Heart right ventricle (tissue), 16 donors: Measurements from ENCODE around the gene SLC25A28. TPM values are rescaled to one million over a fixed set of nuclear protein-coding genes. Genes with fewer than 3 reads are reported as not detected.

ENCODE experiments used
- ATAC-seq, 8 donors: fragments of 200-7000 bp; cut with Tn5 transposase; one replicate each; pipeline ENCODE4 v1.9.1; 2020; ENCODE audit warnings: mild to moderate bottlenecking in 8 of 8, moderate library complexity in 8 of 8, moderate number of reproducible peaks in 1 of 8
- DNase-seq, 2 donors: peaks; one replicate each; pipeline ENCODE4 v3.0.0-alpha.2; 2020
- H3K27ac ChIP-seq, 10 donors: fragments of 200-600 bp; sonication (generic) in 2 of 10; one replicate each; pipeline versions ENCODE4 v1.5.0 to v1.8.0; 2020 to 2022; ENCODE audit warnings: mild to moderate bottlenecking in 3 of 10
- H3K27me3 ChIP-seq, 7 donors: fragments of 200-600 bp; one replicate each; pipeline ENCODE4 v1.8.0; 2021 to 2022; ENCODE audit warnings: mild to moderate bottlenecking in 2 of 7
- H3K36me3 ChIP-seq, 9 donors: fragments of 200-600 bp; sonication (generic) in 1 of 9; one replicate each; pipeline versions ENCODE4 v1.5.0 to v1.8.0; 2020 to 2022; ENCODE audit warnings: mild to moderate bottlenecking in 2 of 9
- H3K4me1 ChIP-seq, 9 donors: fragments of 200-600 bp; sonication (generic) in 1 of 9; one replicate each; pipeline versions ENCODE4 v1.5.0 to v1.8.0; 2020 to 2022; ENCODE audit warnings: mild to moderate bottlenecking in 4 of 9
- H3K4me3 ChIP-seq, 10 donors: fragments of 200-600 bp; sonication (generic) in 2 of 10; one replicate each; pipeline versions ENCODE4 v1.5.0 to v1.8.0; 2020 to 2022; ENCODE audit warnings: mild to moderate bottlenecking in 7 of 10, moderate library complexity in 2 of 10
- H3K9me3 ChIP-seq, 11 donors: fragments of 200-600 bp in 10 of 11; sonication (generic) in 2 of 11; one replicate each; pipeline versions ENCODE4 v1.5.0 to v1.8.0; 2013 to 2022; ENCODE audit warnings: mild to moderate bottlenecking in 2 of 11, control low read depth in 1 of 11, moderate library complexity in 1 of 11
- CTCF ChIP-seq, 9 donors: fragments of 200-600 bp; sonication (generic) in 2 of 9; IDR thresholded peaks; one replicate each; pipeline versions ENCODE4 v1.5.0 to v1.8.0; 2021 to 2022; ENCODE audit warnings: antibody characterized with exemption in 9 of 9, mild to moderate bottlenecking in 5 of 9, moderate library complexity in 1 of 9
- whole genome bisulfite sequencing, 2 donors: extraction: QIAGEN DNeasy Blood & Tissue Kit; methylation state at CpG; one replicate each; pipeline ENCODE4 v1.1.7; 2013; ENCODE audit warnings: inconsistent platforms in 1 of 2; 5-methylcytosine and 5-hydroxymethylcytosine counted together
- intact Hi-C, 10 donors: fragments of 100-400 bp; cut with DNase I; formaldehyde crosslinking; loops; one replicate each; pipeline versions ENCODE4 v1.11.1 to v1.14.2; 2022
- polyA plus RNA-seq, 2 donors: library from polyadenylated mRNA; stranded (reverse); fragments of 200-250 nt; gene quantifications; one replicate each; pipeline ENCODE4 v1.2.3, GENCODE V29; 2013
- total RNA-seq, 10 donors: library from RNA; stranded (reverse); fragmentation: NEBNext Ultra II Directional in 3 of 10; extraction: Animal tissue kit (Norgen Biotek cat#: 25700) in 3 of 10; gene quantifications; one replicate each; pipeline versions ENCODE4 v1.2.1 to v1.2.4, GENCODE V29; 2021 to 2023
- donor health status: Arrhythmogenic right ventricular cardiomyopathy.
- donor health status: ischemic (EF 13 %, LVEDD 7.1; RV severe dilation, severe dysfunction).
- donor health status: healthy with polysubstance abuse.
- donor health status: DM: no; HTN: yes; CAD: no.
- donor health status: DM: no; HTN: no; CAD: no.
- donor health status: ischemic (EF 25% LVEDD 6.9; RV normal size, moderate dysfunction).
- donor health status: ischemic (EF 25% LVEDD 5.7; RV mildly dilated, moderate dysfunction).
- donor health status: healthy.
- donor health status: DM: yes; HTN: yes; CAD: no.
- donor health status: Ischemic cardiomyopathy.
- donor health status: ischemic (EF 35%, LVEDD 5.7; RV mildly dilated, moderate dysfunction).
- donor health status: nonischemic (EF 11% LVEDD 7.7; RV severe dilation, severe dysfunction).
- donor health status: DM: yes; HTN: yes; CAD: no.
- donor health status: PGD.
- donor health status: ischemic (EF 29% LVEDD 5.4; RV normal size, mild dysfunction).
- donor health status: nonischemic (EF 23%, LVEDD 6.1; RV moderate dilation, normal function).

SLC25A28 gene
- total and polyA plus RNA-seq, 12 donors = 21.2 to 116 (median 32.1) TPM

- Histone ChIP-seq H3K27me3 (no peaks in the 10 kb centered on the region), H3K4me3 (no peak overlapping the region), H3K4me1 (peaks cover 0 to 21% (median 10%) of the 10 kb centered on the region in 9 donors), H3K27ac (peak overlapping the region in 1 of 10 donors; percentile 12), H3K36me3 (peaks cover 0 to 74% (median 21%) of the 10 kb centered on the region in 9 donors), H3K9me3 (no peaks in the 10 kb centered on the region)
- 69 to 70% methylated on average over 4 of the region's 4 CpGs for WGBS, 2 donors
- ATAC-seq (no peak), DNase-seq (no peak)
- no peak for TF ChIP-seq CTCF (IDR thresholded peaks at IDR 0.05)
- intact Hi-C loops = loop anchor here in 5 of 10 donors (2.0 to 10.0 kb wide), 5 partner anchors 174 to 221 kb away; partner anchors contain the start of gene GOT1 (in 2 of the 5)
Measured at GRCh38 chr10:99611326-99611725, 8.9 kb downstream of the SLC25A28 start.

- no peaks in the 10 kb centered on the region for H3K27me3 ChIP-seq
- H3K4me3 ChIP-seq = no peak overlapping the region
- intact Hi-C loops = loop anchor here in 5 of 10 donors (2.0 to 10.0 kb wide), 5 partner anchors 173 to 219 kb away; partner anchors contain the start of gene GOT1 (in 2 of the 5)
- 90 to 93% methylated on average over 3 of the region's 3 CpGs for WGBS, 2 donors
- no peaks in the 10 kb centered on the region for H3K9me3 ChIP-seq
- TF ChIP-seq CTCF (IDR thresholded peaks at IDR 0.05) = no peak
- H3K36me3 ChIP-seq = peaks cover 0 to 66% (median 21%) of the 10 kb centered on the region in 9 donors
- no peak overlapping the region for H3K27ac ChIP-seq
- no peak for ATAC-seq
- DNase-seq = no peak
- peaks cover 0 to 10% (median 0%) of the 10 kb centered on the region in 9 donors for H3K4me1 ChIP-seq
Measured at GRCh38 chr10:99610221-99610620, 10.0 kb downstream of the SLC25A28 start.

- no peak overlapping the region for H3K4me3 ChIP-seq
- WGBS, 2 donors = 99 to 100% methylated on average over 2 of the region's 2 CpGs
- TF ChIP-seq CTCF (IDR thresholded peaks at IDR 0.05) = no peak
- no peaks in the 10 kb centered on the region for H3K27me3 ChIP-seq
- H3K9me3 ChIP-seq = no peaks in the 10 kb centered on the region
- peaks cover 0 to 55% (median 21%) of the 10 kb centered on the region in 9 donors for H3K36me3 ChIP-seq
- H3K27ac ChIP-seq = no peak overlapping the region
- DNase-seq (no peak), ATAC-seq (no peak)
- intact Hi-C loops = no loop called here
- H3K4me1 ChIP-seq = peaks cover 0 to 5% (median 0%) of the 10 kb centered on the region in 9 donors
Measured at GRCh38 chr10:99609186-99609585, 11.1 kb downstream of the SLC25A28 start.

GRCh38 chr10:99605351-99605750 lies 14.9 kb downstream of the SLC25A28 start:
- peaks cover 0 to 9% (median 0%) of the 10 kb centered on the region in 7 donors for H3K27me3 ChIP-seq
- 58 to 89% methylated on average over 2 of the region's 2 CpGs for WGBS, 2 donors
- H3K4me1 ChIP-seq = no peaks in the 10 kb centered on the region
- H3K4me3 ChIP-seq = no peak overlapping the region
- intact Hi-C loops = no loop called here
- TF ChIP-seq CTCF (IDR thresholded peaks at IDR 0.05) = no peak
- no peaks in the 10 kb centered on the region for H3K9me3 ChIP-seq
- DNase-seq (no peak), ATAC-seq (no peak)
- H3K36me3 ChIP-seq = peaks cover 0 to 17% (median 5%) of the 10 kb centered on the region in 9 donors
- no peak overlapping the region for H3K27ac ChIP-seq
